GDM1 (cell line): Measurements from ENCODE around the gene RPP14.
"Not testable (repeated sequence)": the region's sequence is repeated elsewhere in the genome, so short reads cannot be mapped to it uniquely, and the experiment has no call there.

ENCODE experiments used
- DNase-seq: peaks from one replicate; lab custom pipeline; 2025; lab: John Stamatoyannopoulos, UW

Gene RPP14

GRCh38 chr3:58332575-58333188, 26.6 kb downstream of the RPP14 start, which contains the start of gene PXK:
TSS of gene PXK (plus strand) at chr3:58332892. CDS start at chr3:58332989, 97 bp downstream.
- DNase-seq = peak; percentile 76

GRCh38 chr3:58333206-58334012, 27.4 kb downstream of the RPP14 start:
- peak; percentile 37 for DNase-seq

DNA sequence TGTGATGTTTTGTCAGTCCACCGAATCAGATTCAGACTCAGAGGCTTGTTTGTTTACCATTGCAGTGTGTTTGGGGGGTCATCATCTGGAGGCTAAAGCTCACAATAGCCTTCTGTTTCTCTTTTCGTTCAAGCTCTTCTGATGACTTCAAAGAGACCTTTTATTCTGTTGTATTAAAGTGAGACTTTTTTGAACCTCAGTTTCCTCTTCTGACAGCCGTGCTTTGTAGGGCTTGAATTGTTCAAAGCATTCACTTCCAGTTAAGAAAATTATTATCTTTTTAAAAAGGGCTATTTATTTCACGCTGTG, 27.9 kb downstream of the RPP14 start:
- no peak for DNase-seq

DNA sequence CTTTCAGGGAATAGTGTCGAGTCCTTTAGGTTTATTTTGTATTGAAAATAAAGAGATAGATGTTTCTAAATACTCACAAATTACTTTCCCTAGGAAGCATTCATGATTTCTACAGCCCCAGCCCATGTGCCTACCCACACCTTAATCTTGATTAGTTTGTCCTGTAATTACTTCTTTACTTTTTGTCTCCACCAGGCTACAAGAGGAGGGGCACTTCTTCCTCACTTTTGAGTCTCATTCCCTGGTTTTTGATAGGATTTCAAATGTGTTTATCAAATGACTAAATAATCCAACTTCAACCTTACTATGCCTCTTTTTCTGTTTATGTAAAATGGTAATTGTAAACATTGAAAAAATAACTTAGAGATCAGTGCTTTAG, 28.4 kb downstream of the RPP14 start:
- DNase-seq = no peak

- DNase-seq = no peak
Observed at GRCh38 chr3:58335652-58335947, 29.6 kb downstream of the RPP14 start.

GRCh38 chr3:58336135-58336882, 30.3 kb downstream of the RPP14 start:
- no peak for DNase-seq

DNA sequence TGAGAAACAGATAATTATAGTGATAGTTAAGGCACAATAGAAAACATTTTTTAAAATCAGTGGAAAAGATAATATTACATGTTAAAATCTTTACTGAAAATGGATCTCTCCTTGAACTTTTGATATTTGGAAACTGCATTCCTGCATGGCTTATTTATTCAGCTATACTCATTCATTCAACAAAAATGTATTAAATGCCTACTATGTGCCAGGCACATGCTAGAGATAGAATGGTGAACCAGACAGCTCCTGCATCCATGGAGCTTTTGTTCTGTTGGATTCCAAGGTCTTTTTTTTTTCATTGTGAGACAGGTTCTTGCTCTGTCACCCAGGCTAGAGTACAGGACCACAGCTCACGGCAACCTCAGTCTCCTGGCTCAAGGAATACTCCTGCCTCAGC, 31.1 kb downstream of the RPP14 start:
- DNase-seq = no peak

GRCh38 chr3:58339146-58339545, 33.1 kb downstream of the RPP14 start:
- DNase-seq = not testable (repeated sequence)

GRCh38 chr3:58340594-58341244, 34.7 kb downstream of the RPP14 start:
- DNase-seq = no peak

GRCh38 chr3:58341376-58341775, 35.3 kb downstream of the RPP14 start:
- DNase-seq = no peak

DNA sequence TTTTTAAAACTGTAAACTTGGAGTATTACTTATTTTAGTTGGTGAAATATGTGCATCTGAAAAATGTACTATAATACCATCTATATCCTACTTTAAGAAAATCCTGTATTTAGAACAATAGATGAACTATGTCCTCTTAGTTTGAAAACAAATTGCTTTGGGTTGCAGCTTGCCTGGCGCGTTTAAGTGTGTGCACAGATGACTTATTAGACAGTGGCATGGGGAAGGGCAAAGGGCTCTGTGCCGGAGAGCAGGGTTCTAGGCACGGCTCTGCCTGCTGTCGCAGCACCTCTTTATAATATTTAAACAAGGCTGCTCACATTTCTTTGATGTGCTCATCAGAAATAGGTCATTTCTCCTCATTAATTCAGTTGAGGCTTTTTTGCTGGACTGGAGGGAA, 36.6 kb downstream of the RPP14 start:
- DNase-seq = no peak

DNA sequence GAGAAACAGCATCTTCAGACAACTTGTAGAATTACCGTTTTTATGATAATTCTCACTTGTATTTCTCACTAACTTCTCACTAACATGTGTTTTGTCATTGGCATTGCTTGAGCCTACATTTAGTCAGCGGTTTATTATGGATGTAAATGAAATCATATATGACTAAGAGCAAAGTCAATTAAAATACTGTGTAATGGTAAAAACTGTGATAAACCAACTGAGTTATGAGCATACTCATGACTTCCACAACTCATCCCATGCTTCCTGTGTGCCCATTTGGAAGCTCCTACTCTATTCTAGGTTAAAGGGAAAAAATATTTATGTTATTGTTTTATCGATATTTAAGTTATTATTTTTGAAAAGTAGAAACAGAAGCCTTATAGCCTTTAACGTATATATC, 39.4 kb downstream of the RPP14 start:
- DNase-seq = no peak

GRCh38 chr3:58346368-58346767, 40.3 kb downstream of the RPP14 start:
- no peak for DNase-seq

DNA sequence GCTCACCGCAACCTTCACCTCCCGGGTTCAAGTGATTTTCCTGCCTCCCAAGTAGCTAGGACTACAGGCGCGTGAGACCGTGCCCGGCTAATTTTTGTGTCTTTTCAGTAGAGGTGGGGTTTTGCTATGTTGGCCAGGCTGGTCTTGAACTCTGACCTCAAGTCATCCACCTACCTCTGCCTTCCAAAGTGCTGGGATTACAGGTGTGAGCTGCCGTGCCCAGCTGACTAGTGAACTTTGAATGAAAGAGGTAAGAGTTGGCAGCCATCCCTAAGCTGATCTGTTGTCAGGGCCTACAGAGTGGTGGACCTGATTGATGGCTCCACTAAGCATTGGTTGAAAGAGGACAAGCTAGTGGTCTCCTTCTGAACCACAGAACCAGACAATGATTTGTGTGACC, 41.9 kb downstream of the RPP14 start:
- no peak for DNase-seq

DNA sequence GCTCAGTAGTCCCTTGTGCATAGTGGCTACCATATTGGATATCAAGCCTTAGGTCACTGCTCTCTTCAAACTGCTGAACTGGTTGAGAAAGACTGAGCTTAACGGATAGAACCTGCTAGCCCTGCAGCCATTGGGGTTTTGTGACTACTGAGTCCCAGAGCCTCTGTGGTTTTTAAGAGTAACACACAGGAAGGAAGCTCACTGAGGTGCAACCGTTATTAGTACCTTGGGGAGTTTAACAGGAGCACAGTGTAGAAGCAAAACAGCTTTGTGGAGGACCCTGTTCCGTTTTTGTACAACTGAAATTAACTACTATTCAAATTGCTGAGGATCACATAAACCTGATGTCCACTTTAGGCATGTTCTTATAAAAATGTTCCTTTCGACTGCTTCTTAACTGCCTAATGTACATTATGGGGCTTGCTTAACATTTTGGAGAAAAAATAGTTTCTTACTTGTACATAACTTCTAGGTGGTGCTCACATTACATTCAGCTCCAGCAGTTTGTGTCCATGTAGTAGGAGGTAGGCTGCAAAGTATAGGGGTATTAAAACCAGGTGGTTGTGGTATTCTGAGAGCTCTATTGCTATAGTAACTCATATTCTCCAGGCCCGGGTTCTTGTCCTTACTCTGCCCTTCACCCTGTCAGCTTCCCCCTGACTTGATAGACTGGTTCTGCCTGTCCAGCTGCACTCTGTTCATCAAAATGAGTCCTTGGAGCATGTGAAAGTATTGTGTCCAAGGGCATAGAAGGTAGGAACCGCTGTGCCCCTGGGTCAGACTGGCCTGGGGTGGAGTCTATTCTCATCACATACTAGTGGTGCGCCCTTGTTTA, 44.0 kb downstream of the RPP14 start:
- peak; percentile 14 for DNase-seq

- peak; percentile 18 for DNase-seq
Observed at GRCh38 chr3:58350627-58351013, 44.6 kb downstream of the RPP14 start.

DNA sequence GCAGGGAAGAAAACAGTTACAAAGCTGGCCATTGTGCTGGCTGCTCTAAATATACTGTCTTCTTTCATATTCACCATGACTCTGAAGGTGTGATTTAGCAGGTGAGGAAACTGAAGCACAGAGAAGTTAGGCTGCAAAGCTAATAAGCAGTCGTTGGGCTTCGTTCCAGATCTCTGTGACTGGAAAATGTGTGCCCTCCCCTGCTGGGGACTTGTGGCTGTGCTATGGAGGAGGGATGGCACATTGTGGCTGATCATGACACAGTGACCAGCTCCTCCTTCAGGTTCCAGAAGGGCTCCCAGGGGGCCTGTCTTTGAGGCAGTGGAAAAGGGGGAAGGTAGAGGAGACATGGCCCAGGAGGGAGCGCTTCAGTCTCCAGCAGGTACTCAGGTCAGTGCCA, 45.9 kb downstream of the RPP14 start:
- peak; percentile 9 for DNase-seq

DNA sequence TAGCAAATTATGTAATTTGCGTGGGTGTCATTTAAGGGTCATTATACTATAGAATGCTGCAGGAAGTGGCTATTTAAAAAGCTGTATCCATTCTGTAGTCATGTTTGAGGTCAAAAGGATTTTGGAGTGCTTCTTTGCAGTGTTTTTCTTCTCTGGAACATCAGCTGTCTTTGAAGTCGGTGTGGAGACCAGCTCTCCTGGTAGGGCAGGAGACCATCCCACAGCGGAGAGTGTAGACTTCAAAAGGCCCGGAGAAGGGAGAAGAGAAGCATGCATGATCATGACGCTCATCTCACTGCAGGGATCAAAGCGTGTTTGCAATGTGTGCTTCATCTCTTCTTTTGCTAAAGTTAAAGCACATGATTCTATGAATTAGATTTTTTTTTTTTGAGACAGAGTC, 46.6 kb downstream of the RPP14 start:
- no peak for DNase-seq

DNA sequence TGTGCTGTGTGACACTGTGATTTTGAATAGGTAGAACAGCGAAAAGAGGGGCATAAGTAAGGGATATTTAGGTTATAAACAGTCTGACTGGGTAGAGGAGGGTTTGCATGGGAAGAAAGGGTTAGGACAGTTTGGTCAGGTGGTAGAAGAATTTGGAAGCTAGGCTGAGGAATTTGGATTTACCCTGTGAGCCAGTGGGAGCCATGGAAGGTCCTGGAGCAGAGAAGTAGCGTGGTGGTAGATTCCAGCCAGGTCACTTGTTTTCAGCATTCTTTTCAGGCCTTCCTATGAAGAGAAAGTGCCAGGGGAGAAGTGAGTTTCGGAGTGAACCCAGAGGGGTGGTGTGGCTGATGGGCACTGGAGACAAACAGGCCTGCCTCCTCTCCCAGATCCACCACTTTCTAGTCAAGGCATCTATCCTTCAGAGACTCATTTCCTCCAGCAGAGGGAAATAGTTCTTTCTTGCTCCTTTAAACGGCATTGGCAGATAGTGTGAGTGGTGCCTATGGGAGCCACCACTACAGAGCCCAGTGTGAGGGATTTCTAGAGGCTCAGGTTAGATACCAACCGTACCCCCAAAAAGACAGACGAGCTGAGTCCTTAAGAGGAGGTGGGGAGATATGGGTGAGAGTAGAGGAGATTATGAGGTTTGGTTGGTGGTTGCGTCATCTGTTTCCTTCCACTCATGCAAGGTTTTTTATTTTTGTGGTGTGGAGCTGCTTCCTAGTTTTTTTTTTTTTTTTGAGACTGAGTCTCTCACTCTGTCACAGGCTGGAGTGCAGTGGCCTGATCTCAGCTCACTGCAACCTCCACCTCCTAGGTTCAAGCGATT, 47.9 kb downstream of the RPP14 start:
- peak; percentile 66 for DNase-seq

GRCh38 chr3:58355179-58355578, 49.1 kb downstream of the RPP14 start:
- no peak for DNase-seq

- DNase-seq = peak; percentile 78
Observed at GRCh38 chr3:58356054-58356453, 50.0 kb downstream of the RPP14 start.
